HepG2 (cell line): ENCODE results near the gene RBM47.

Experiments
- SETDB1 ChIP-seq: sonication (generic); formaldehyde crosslinking; IDR thresholded peaks from 2 replicates; pipeline ENCODE4 v1.5.1; 2020; ENCODE audit warnings: missing genetic modification reagents, mild to moderate bottlenecking, borderline replicate concordance
- SMC3 ChIP-seq: IDR thresholded peaks from 2 replicates; pipeline ENCODE4 v1.6.1; 2011; ENCODE audit warnings: low read length, improper control_type of control experiment
- ZNF274 ChIP-seq: sonication (generic); formaldehyde crosslinking; IDR thresholded peaks from 2 replicates; pipeline ENCODE4 v1.5.1; 2020; ENCODE audit warnings: mild to moderate bottlenecking, missing genetic modification reagents
- TF ChIP-seq, protein P1 (sequence below): sonication (generic); formaldehyde crosslinking; IDR thresholded peaks from 2 replicates; pipeline ENCODE4 v1.5.0; 2020; ENCODE audit warnings: mild to moderate bottlenecking, missing genetic modification reagents, moderate library complexity
- TF ChIP-seq, protein P2 (sequence below): IDR thresholded peaks from 2 replicates; pipeline ENCODE4 v1.6.1; 2016; ENCODE audit warnings: mild to moderate bottlenecking
- TF ChIP-seq, protein P3 (sequence below): IDR thresholded peaks from 2 replicates; pipeline ENCODE4 v1.6.1; 2016; ENCODE audit warnings: missing compliant biosample characterization, missing genetic modification reagents, borderline replicate concordance

DNA sequence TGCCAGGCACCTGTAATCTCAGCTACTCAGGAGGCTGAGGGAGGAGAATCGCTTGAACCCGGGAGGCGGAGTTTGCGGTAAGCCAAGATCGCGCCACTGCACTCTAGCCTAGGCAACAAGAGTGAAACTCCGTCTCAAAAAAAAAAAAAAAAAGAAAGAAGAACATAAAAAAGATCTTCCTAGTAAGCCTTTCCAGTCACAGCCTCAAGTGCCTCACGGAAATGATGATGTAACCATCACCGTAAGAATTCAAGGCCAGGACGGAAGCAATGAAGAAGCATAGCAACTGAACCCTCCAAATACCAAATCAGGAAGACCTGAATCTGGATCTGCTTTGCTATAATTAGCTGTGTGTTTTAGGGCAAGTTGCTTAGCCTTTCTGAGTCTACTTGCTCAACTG is 28.8 kb downstream of the RBM47 start:
- no peak for TF ChIP-seq ZNF274 (CRISPR knock-in tag)
- TF ChIP-seq, protein P1, sequence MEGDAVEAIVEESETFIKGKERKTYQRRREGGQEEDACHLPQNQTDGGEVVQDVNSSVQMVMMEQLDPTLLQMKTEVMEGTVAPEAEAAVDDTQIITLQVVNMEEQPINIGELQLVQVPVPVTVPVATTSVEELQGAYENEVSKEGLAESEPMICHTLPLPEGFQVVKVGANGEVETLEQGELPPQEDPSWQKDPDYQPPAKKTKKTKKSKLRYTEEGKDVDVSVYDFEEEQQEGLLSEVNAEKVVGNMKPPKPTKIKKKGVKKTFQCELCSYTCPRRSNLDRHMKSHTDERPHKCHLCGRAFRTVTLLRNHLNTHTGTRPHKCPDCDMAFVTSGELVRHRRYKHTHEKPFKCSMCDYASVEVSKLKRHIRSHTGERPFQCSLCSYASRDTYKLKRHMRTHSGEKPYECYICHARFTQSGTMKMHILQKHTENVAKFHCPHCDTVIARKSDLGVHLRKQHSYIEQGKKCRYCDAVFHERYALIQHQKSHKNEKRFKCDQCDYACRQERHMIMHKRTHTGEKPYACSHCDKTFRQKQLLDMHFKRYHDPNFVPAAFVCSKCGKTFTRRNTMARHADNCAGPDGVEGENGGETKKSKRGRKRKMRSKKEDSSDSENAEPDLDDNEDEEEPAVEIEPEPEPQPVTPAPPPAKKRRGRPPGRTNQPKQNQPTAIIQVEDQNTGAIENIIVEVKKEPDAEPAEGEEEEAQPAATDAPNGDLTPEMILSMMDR: no peak
- TF ChIP-seq, protein P2, sequence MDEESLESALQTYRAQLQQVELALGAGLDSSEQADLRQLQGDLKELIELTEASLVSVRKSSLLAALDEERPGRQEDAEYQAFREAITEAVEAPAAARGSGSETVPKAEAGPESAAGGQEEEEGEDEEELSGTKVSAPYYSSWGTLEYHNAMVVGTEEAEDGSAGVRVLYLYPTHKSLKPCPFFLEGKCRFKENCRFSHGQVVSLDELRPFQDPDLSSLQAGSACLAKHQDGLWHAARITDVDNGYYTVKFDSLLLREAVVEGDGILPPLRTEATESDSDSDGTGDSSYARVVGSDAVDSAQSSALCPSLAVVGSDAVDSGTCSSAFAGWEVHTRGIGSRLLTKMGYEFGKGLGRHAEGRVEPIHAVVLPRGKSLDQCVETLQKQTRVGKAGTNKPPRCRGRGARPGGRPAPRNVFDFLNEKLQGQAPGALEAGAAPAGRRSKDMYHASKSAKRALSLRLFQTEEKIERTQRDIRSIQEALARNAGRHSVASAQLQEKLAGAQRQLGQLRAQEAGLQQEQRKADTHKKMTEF (CRISPR knock-in tag): no peak
- TF ChIP-seq SMC3: no peak
- no peak for TF ChIP-seq SETDB1 (CRISPR knock-in tag)
- TF ChIP-seq, protein P3, sequence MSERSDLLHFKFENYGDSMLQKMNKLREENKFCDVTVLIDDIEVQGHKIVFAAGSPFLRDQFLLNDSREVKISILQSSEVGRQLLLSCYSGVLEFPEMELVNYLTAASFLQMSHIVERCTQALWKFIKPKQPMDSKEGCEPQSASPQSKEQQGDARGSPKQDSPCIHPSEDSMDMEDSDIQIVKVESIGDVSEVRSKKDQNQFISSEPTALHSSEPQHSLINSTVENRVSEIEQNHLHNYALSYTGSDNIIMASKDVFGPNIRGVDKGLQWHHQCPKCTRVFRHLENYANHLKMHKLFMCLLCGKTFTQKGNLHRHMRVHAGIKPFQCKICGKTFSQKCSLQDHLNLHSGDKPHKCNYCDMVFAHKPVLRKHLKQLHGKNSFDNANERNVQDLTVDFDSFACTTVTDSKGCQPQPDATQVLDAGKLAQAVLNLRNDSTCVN: no peak
